HG03354 (cell line): ENCODE measurements around the gene FKBP5.
"Not testable (repeated sequence)": the region's sequence is repeated elsewhere in the genome, so short reads cannot be mapped to it uniquely, and the experiment has no call there.

Source experiments
- ATAC-seq: cut with Tn5 transposase; IDR thresholded peaks from one replicate; pipeline ENCODE4 v1.9.1; 2021; ENCODE audit warnings: mild to moderate bottlenecking; ENCODE audit not compliant: unreplicated experiment, poor library complexity, severe bottlenecking

FKBP5 gene

GRCh38 chr6:35562060-35562459 is 126.7 kb downstream of the FKBP5 start:
- ATAC-seq: no peak

- ATAC-seq: no peak
Measured at GRCh38 chr6:35561113-35561512, 127.6 kb downstream of the FKBP5 start.

- ATAC-seq: no peak
Measured at GRCh38 chr6:35558571-35558970, 130.1 kb downstream of the FKBP5 start.

- ATAC-seq: no peak
Measured at GRCh38 chr6:35557239-35557638, 131.5 kb downstream of the FKBP5 start.

- ATAC-seq: no peak
Measured at GRCh38 chr6:35554811-35555210, 133.9 kb downstream of the FKBP5 start.

GRCh38 chr6:35553315-35553714 is 135.4 kb downstream of the FKBP5 start:
- no peak for ATAC-seq

GRCh38 chr6:35552285-35552917 is 136.3 kb downstream of the FKBP5 start:
- ATAC-seq: no peak

- no peak for ATAC-seq
Measured at GRCh38 chr6:35550437-35550836, 138.3 kb downstream of the FKBP5 start.

- no peak for ATAC-seq
Measured at GRCh38 chr6:35547676-35548075, 141.0 kb downstream of the FKBP5 start.

- ATAC-seq: no peak
Measured at GRCh38 chr6:35544769-35545361, 143.8 kb downstream of the FKBP5 start.

- ATAC-seq: no peak
Measured at GRCh38 chr6:35543459-35544193, 145.1 kb downstream of the FKBP5 start.

- ATAC-seq: no peak
Measured at GRCh38 chr6:35541836-35542235, 146.9 kb downstream of the FKBP5 start.

- ATAC-seq: no peak
Measured at GRCh38 chr6:35539223-35539622, 149.5 kb downstream of the FKBP5 start.

- not testable (repeated sequence) for ATAC-seq
Measured at GRCh38 chr6:35535847-35536246, 152.9 kb downstream of the FKBP5 start.

- no peak for ATAC-seq
Measured at GRCh38 chr6:35534407-35535170, 154.1 kb downstream of the FKBP5 start.

- no peak for ATAC-seq
Measured at GRCh38 chr6:35533981-35534380, 154.7 kb downstream of the FKBP5 start.

GRCh38 chr6:35532126-35532525 is 156.6 kb downstream of the FKBP5 start:
- ATAC-seq: no peak

- ATAC-seq: no peak
Measured at GRCh38 chr6:35524380-35525020, 164.2 kb downstream of the FKBP5 start.
